IMR-90 (cell line): ENCODE measurements around the gene LIN9. TPM values are rescaled to one million over a fixed set of nuclear protein-coding genes. Genes with fewer than 3 reads are reported as not detected.

Experiments used
- ATAC-seq: fragments of 200-7000 bp; cut with Tn5 transposase; 2 replicates; pipeline ENCODE4 v1.9.1; 2020; ENCODE audit warnings: low read depth, mild to moderate bottlenecking, moderate library complexity
- BruUV-seq: library from RNA; stranded (reverse); fragments of 400-500 nt; replicated peaks from 2 replicates; lab custom pipeline; 2021; lab: Mats Ljungman, UMichigan
- CTCF ChIA-PET: fragments of 300-600 bp; formaldehyde crosslinking; extraction: SDS; loops from one replicate; lab custom pipeline; 2021; ENCODE audit warnings: antibody characterized with exemption; lab: Yijun Ruan, JAX
- POLR2A ChIA-PET: fragments of 300-600 bp; sonication (Branson Sonifier 250); formaldehyde crosslinking; loops from one replicate; lab custom pipeline; 2022; ENCODE audit warnings: antibody characterized with exemption; ENCODE audit not compliant: unreplicated experiment; lab: Charles Lee
- DNase-seq: peaks from one replicate; pipeline ENCODE4 v3.0.0; 2013
- H2AFZ ChIP-seq: replicated peaks from 2 replicates; pipeline ENCODE3; 2013; ENCODE audit warnings: low read length, mild to moderate bottlenecking; ENCODE audit not compliant: poor library complexity
- H2AK5ac ChIP-seq: 2 replicates; pipeline ENCODE4 v1.6.1; 2013; ENCODE audit warnings: low read depth, low read length, inconsistent platforms
- H2AK9ac ChIP-seq: replicated peaks from 2 replicates; pipeline ENCODE3; 2013; ENCODE audit warnings: mild to moderate bottlenecking, low read depth, low read length, moderate library complexity; ENCODE audit not compliant: poor library complexity
- H2BK120ac ChIP-seq: 2 replicates; pipeline ENCODE4 v1.6.1; 2013; ENCODE audit warnings: low read depth, low read length, inconsistent platforms
- H2BK15ac ChIP-seq: 3 replicates; pipeline ENCODE4 v1.6.1; 2013; ENCODE audit warnings: low read depth, low read length, inconsistent platforms
- H2BK20ac ChIP-seq: 2 replicates; pipeline ENCODE4 v1.6.1; 2013; ENCODE audit warnings: low read depth, mild to moderate bottlenecking, inconsistent platforms, low read length, moderate library complexity
- H2BK5ac ChIP-seq: 2 replicates; pipeline ENCODE4 v1.6.1; 2013; ENCODE audit warnings: mild to moderate bottlenecking, low read depth, low read length, inconsistent platforms; ENCODE audit not compliant: poor library complexity, severe bottlenecking
- H3K14ac ChIP-seq: replicated peaks from 2 replicates; pipeline ENCODE4 v1.6.1; 2013; ENCODE audit warnings: low read depth, low read length, inconsistent platforms
- H3K18ac ChIP-seq: 2 replicates; pipeline ENCODE4 v1.6.1; 2013; ENCODE audit warnings: low read depth, low read length, control low read depth
- H3K23ac ChIP-seq: 2 replicates; pipeline ENCODE4 v1.6.1; 2013; ENCODE audit warnings: low read depth, low read length, inconsistent platforms
- H3K27ac ChIP-seq: 2 replicates; pipeline ENCODE4 v1.5.1; 2013; ENCODE audit warnings: mild to moderate bottlenecking, control low read depth, low read length; ENCODE audit not compliant: insufficient read depth
- H3K27me3 ChIP-seq: 2 replicates; pipeline ENCODE4 v1.6.1; 2013; ENCODE audit warnings: low read length; ENCODE audit not compliant: control insufficient read depth, insufficient read depth
- H3K36me3 ChIP-seq: 2 replicates; pipeline ENCODE4 v1.6.1; 2013; ENCODE audit warnings: low read length, mixed read lengths; ENCODE audit not compliant: control insufficient read depth, insufficient read depth
- H3K4ac ChIP-seq: 2 replicates; pipeline ENCODE4 v1.6.1; 2013; ENCODE audit warnings: low read depth, low read length, inconsistent platforms
- H3K4me1 ChIP-seq: 2 replicates; pipeline ENCODE4 v1.6.1; 2013; ENCODE audit warnings: low read length, mixed read lengths; ENCODE audit not compliant: control insufficient read depth, insufficient read depth
- H3K4me2 ChIP-seq: 2 replicates; pipeline ENCODE4 v1.6.1; 2013; ENCODE audit warnings: low read depth, mild to moderate bottlenecking, control low read depth, low read length, moderate library complexity
- H3K4me3 ChIP-seq: 2 replicates; pipeline ENCODE4 v1.5.1; 2013; ENCODE audit warnings: low read depth, mild to moderate bottlenecking, control low read depth, low read length, moderate library complexity; ENCODE audit not compliant: insufficient read depth
- H3K56ac ChIP-seq: 2 replicates; pipeline ENCODE4 v1.6.1; 2013; ENCODE audit warnings: low read length, inconsistent platforms; ENCODE audit not compliant: insufficient read depth; ENCODE audit errors: extremely low read depth
- H3K79me1 ChIP-seq, 2 experiments: 2 replicates each; pipeline ENCODE4 v1.6.1; 2013; ENCODE audit warnings: low read length in 2 of 2, inconsistent platforms in 1 of 2, low read depth in 1 of 2
- H3K9ac ChIP-seq: 2 replicates; pipeline ENCODE4 v1.6.1; 2013; ENCODE audit warnings: low read depth, low read length, control low read depth
- H3K9me1 ChIP-seq: 2 replicates; pipeline ENCODE4 v1.6.1; 2013; ENCODE audit warnings: low read length, inconsistent platforms; ENCODE audit not compliant: insufficient read depth
- H3K9me3 ChIP-seq: 2 replicates; pipeline ENCODE4 v1.6.1; 2013; ENCODE audit warnings: low read length; ENCODE audit not compliant: control insufficient read depth, insufficient read depth
- H4K20me1 ChIP-seq: 2 replicates; pipeline ENCODE4 v1.6.1; 2013; ENCODE audit warnings: low read length, inconsistent platforms; ENCODE audit not compliant: insufficient read depth
- H4K5ac ChIP-seq: 2 replicates; pipeline ENCODE4 v1.6.1; 2013; ENCODE audit warnings: mild to moderate bottlenecking, low read depth, low read length, control low read depth
- H4K8ac ChIP-seq, 2 experiments: 2 replicates each; pipeline ENCODE4 v1.6.1; 2013; ENCODE audit warnings: low read depth in 2 of 2, low read length in 2 of 2, control low read depth in 1 of 2, inconsistent platforms in 1 of 2
- H4K91ac ChIP-seq: 2 replicates; pipeline ENCODE4 v1.6.1; 2013; ENCODE audit warnings: low read depth, low read length, inconsistent platforms; ENCODE audit not compliant: insufficient read depth
- CTCF ChIP-seq: conservative IDR thresholded peaks from 2 replicates; pipeline ENCODE4 v1.5.1; 2012; ENCODE audit warnings: mild to moderate bottlenecking, low read depth, low read length, improper control_type of control experiment
- MAFK ChIP-seq: IDR thresholded peaks from 2 replicates; pipeline ENCODE4 v1.6.1; 2012; ENCODE audit warnings: low read depth, low read length, improper control_type of control experiment
- WGBS, 2 experiments: methylation state at CpG; one replicate each; pipeline versions ENCODE4 v1.1.5 to v1.1.7; 2013; ENCODE audit warnings: missing lambda C conversion rate in 2 of 2; ENCODE audit not compliant: insufficient read length in 1 of 2; ENCODE audit errors: extremely low coverage in 2 of 2; 5-methylcytosine and 5-hydroxymethylcytosine counted together
- dilution Hi-C: fragments of 300-500 bp; cut with HindIII; formaldehyde crosslinking; loops from one replicate; pipeline ENCODE4 v1.14.3; 2018; ENCODE audit warnings: low sequenced_read_pairs; ENCODE audit not compliant: unreplicated experiment
- in situ Hi-C: fragments of 300-500 bp; cut with MboI; formaldehyde crosslinking; loops from 3 replicates; pipeline ENCODE4 v1.14.3; 2019; ENCODE audit warnings: low sequenced_read_pairs, inconsistent platforms, mixed read lengths
- intact Hi-C: fragments of 100-400 bp; cut with micrococcal nuclease; formaldehyde crosslinking; loops from 2 replicates; pipeline ENCODE4 v1.10.0; 2022
- polyA plus RNA-seq, 3 experiments: library from polyadenylated mRNA; depleted of rRNA; stranded (reverse); fragments of >200 nt; gene quantifications; 2 replicates each; pipeline ENCODE4 v1.2.3, GENCODE V29; 2012; ENCODE audit warnings: low replicate concordance in 1 of 3
- total RNA-seq: library from RNA; depleted of rRNA; stranded (reverse); fragments of >200 nt; gene quantifications from 2 replicates; pipeline ENCODE4 v1.2.3, GENCODE V29; 2012
- TF ChIP-seq, protein P1 (sequence below): fragments of 150-350 bp; IDR thresholded peaks from 2 replicates; pipeline ENCODE4 v1.6.1; 2017; ENCODE audit warnings: mild to moderate bottlenecking, antibody characterized with exemption, low read length, low read depth

The LIN9 gene
- total and polyA plus RNA-seq, 2 of the 4 experiments (the other 2 are of a cell fraction): 2.3 to 3.9 TPM

DNA sequence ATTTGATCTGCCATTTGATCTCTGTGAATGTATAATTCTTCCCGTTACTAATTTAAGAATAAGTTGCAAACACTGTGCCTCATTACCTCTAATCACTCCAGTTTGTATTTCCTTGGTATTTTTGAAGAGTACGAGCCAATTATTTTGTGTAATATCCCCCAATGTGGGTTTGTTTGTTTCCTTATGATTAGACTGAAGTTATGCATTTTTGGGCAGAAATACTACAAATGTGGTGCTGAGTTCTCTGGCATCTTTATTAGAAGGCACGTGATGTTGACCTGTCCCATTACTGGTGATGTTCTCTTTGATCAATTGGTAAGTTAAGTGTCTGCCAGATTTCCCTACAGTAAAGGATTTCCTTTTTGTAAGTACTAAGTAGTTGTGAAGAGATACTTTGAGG lies 75.2 kb downstream of the LIN9 start:
- no peak overlapping the region for H2BK20ac ChIP-seq
- ChIA-PET POLR2A (no interaction called here), CTCF (no interaction called here)
- in situ Hi-C loops: no loop called here
- H3K36me3 ChIP-seq: 0 out of 2 replicates have a peak, but pooled peaks cover 3% of the 10 kb centered on the region
- H3K4ac ChIP-seq: no peak overlapping the region
- no CpG with 5 or more reads among the region's 3 CpGs for WGBS, 2 experiments
- H3K56ac ChIP-seq: no peak overlapping the region
- dilution Hi-C loops: no loop called here
- ATAC-seq (no peak), DNase-seq (no peak)
- H3K79me1 ChIP-seq: no peaks in the 10 kb centered on the region
- H2BK5ac ChIP-seq: no peak overlapping the region
- no peak overlapping the region for H4K91ac ChIP-seq
- H3K9me3 ChIP-seq: no peaks in the 10 kb centered on the region
- H2BK120ac ChIP-seq: no peak overlapping the region
- no peaks in the 10 kb centered on the region for H4K20me1 ChIP-seq
- H3K4me2 ChIP-seq: no peak overlapping the region
- no peak overlapping the region for H3K18ac ChIP-seq
- no peak overlapping the region for H3K9ac ChIP-seq
- no peak overlapping the region for H2BK15ac ChIP-seq
- no peak overlapping the region for H4K5ac ChIP-seq
- H3K9me1 ChIP-seq: no peaks in the 10 kb centered on the region
- no peaks in the 10 kb centered on the region for H3K27me3 ChIP-seq
- H3K23ac ChIP-seq: no peak overlapping the region
- H3K27ac ChIP-seq: no peak overlapping the region
- BruUV-seq: no TSS peak
- no peak overlapping the region for H2AK9ac ChIP-seq
- no peak overlapping the region for H2AFZ ChIP-seq
- intact Hi-C loops: no loop called here
- no peaks in the 10 kb centered on the region for H3K4me1 ChIP-seq
- TF ChIP-seq, protein P1, sequence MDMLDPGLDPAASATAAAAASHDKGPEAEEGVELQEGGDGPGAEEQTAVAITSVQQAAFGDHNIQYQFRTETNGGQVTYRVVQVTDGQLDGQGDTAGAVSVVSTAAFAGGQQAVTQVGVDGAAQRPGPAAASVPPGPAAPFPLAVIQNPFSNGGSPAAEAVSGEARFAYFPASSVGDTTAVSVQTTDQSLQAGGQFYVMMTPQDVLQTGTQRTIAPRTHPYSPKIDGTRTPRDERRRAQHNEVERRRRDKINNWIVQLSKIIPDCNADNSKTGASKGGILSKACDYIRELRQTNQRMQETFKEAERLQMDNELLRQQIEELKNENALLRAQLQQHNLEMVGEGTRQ: no peak
- TF ChIP-seq MAFK: no peak
- TF ChIP-seq CTCF: no peak
- no peak overlapping the region for H4K8ac ChIP-seq
- no peak overlapping the region for H3K4me3 ChIP-seq
- no peak overlapping the region for H3K14ac ChIP-seq
- H2AK5ac ChIP-seq: no peak overlapping the region
